Mesodermal cell (in vitro differentiated cells): ENCODE results near the gene RTKN2.
"Not testable (repeated sequence)": the region's sequence is repeated elsewhere in the genome, so short reads cannot be mapped to it uniquely, and the experiment has no call there.

Experiments used
- H3K27ac ChIP-seq: 2 replicates; pipeline ENCODE4 v1.7.0; 2013; ENCODE audit warnings: mild to moderate bottlenecking, low read depth, low read length, moderate library complexity; ENCODE audit not compliant: severe bottlenecking
- H3K36me3 ChIP-seq: 2 replicates; pipeline ENCODE4 v1.7.1; 2013; ENCODE audit warnings: mild to moderate bottlenecking, low read length, moderate library complexity; ENCODE audit not compliant: control insufficient read depth, insufficient read depth
- H3K4me1 ChIP-seq: one replicate; pipeline ENCODE4 v1.7.1; 2013; ENCODE audit warnings: mild to moderate bottlenecking, low read length; ENCODE audit not compliant: insufficient read depth, control insufficient read depth, poor library complexity, severe bottlenecking
- H3K4me3 ChIP-seq: 2 replicates; pipeline ENCODE4 v1.7.0; 2013; ENCODE audit warnings: low read length, control low read depth, mild to moderate bottlenecking; ENCODE audit not compliant: insufficient read depth, poor library complexity, severe bottlenecking; ENCODE audit errors: extremely low read depth
- H3K9me3 ChIP-seq: 2 replicates; pipeline ENCODE4 v1.7.1; 2013; ENCODE audit warnings: mild to moderate bottlenecking, low read length, moderate library complexity; ENCODE audit not compliant: control insufficient read depth
- WGBS, 2 experiments: methylation state at CpG; one replicate each; pipeline ENCODE4 v1.1.5; 2013; ENCODE audit warnings: missing lambda C conversion rate in 2 of 2; ENCODE audit not compliant: insufficient coverage in 2 of 2; 5-methylcytosine and 5-hydroxymethylcytosine counted together

The RTKN2 gene

GRCh38 chr10:62284221-62284620, 15.6 kb upstream of the RTKN2 start:
- no peak overlapping the region for H3K27ac ChIP-seq
- no peaks in the 10 kb centered on the region for H3K4me1 ChIP-seq
- no peaks in the 10 kb centered on the region for H3K9me3 ChIP-seq
- H3K36me3 ChIP-seq = no peaks in the 10 kb centered on the region
- H3K4me3 ChIP-seq = no peak overlapping the region

DNA sequence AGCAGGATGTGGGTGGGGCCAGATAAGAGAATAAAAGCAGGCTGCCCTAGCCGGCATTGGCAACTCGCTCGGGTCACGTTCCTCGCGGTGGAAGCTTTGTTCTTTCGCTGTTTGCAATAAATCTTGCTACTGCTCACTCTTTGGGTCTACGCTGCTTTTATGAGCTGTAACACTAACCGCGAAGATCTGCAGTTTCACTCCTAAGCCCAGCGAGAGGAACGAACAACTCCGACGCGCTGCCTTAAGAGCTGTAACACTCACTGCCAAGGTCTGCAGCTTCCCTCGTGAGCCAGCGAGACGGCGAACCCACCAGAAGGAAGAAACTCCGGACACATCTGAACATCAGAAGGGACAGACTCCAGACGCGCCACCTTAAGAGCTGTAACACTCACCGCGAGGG, 12.7 kb upstream of the RTKN2 start:
- H3K27ac ChIP-seq, H3K4me3 ChIP-seq, H3K36me3 ChIP-seq, H3K9me3 ChIP-seq, H3K4me1 ChIP-seq: not testable (repeated sequence)
- 92 to 97% methylated on average over 20 to 24 of the region's 24 CpGs for WGBS, 2 experiments

DNA sequence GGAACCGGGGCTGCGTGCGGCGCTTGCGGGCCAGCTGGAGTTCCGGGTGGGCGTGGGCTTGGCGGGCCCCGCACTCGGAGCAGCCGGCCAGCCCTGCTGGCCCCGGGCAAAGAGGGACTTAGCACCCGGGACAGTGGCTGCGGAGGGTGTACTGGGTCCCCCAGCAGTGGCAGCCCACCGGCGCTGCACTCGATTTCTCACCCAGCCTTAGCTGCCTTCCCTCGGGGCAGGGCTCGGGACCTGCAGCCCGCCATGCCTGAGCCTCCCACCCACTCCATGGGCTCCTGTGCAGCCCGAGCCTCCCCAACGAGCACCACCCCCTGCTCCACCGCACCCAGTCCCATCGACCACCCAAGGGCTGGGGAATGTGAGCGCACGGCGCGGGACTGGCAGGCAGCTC, 11.7 kb upstream of the RTKN2 start:
- not testable (repeated sequence) for H3K4me3 ChIP-seq, H3K4me1 ChIP-seq, H3K27ac ChIP-seq, H3K36me3 ChIP-seq, H3K9me3 ChIP-seq
- WGBS, 2 experiments = 93 to 96% methylated on average over 12 of the region's 28 CpGs

GRCh38 chr10:62278441-62278910, 9.8 kb upstream of the RTKN2 start:
- H3K27ac ChIP-seq = no peak overlapping the region

GRCh38 chr10:62277971-62278370, 9.3 kb upstream of the RTKN2 start:
- 90 to 93% methylated on average over 1 of the region's 1 CpG for WGBS, 2 experiments
- Histone ChIP-seq H3K4me3 (no peak overlapping the region), H3K4me1 (no peaks in the 10 kb centered on the region), H3K9me3 (no peaks in the 10 kb centered on the region), H3K36me3 (no peaks in the 10 kb centered on the region), H3K27ac (no peak overlapping the region)

More at GRCh38 chr10:62278441-62278910, 9.8 kb upstream of the RTKN2 start:
- Histone ChIP-seq H3K36me3 (no peaks in the 10 kb centered on the region), H3K9me3 (no peaks in the 10 kb centered on the region), H3K4me3 (no peak overlapping the region), H3K4me1 (no peaks in the 10 kb centered on the region)
- 100% methylated on average over 1 of the region's 2 CpGs; no CpG with 5 or more reads in 1 of the 2 experiments for WGBS, 2 experiments

- Histone ChIP-seq H3K4me3 (no peak overlapping the region), H3K4me1 (peaks cover 4% of the 10 kb centered on the region), H3K9me3 (no peaks in the 10 kb centered on the region), H3K36me3 (no peaks in the 10 kb centered on the region), H3K27ac (no peak overlapping the region)
- WGBS, 2 experiments = 91 to 100% methylated on average over 2 of the region's 4 CpGs
Measured at GRCh38 chr10:62270020-62270419, 1.4 kb upstream of the RTKN2 start.

- Histone ChIP-seq H3K4me3 (peak overlapping the region; percentile 97), H3K27ac (no peak overlapping the region), H3K9me3 (no peaks in the 10 kb centered on the region), H3K36me3 (no peaks in the 10 kb centered on the region), H3K4me1 (peaks cover 4% of the 10 kb centered on the region)
- WGBS, 2 experiments = 1 to 2% methylated on average over 15 to 16 of the region's 19 CpGs
Measured at GRCh38 chr10:62268027-62268398, 631 bp downstream of the RTKN2 start.

DNA sequence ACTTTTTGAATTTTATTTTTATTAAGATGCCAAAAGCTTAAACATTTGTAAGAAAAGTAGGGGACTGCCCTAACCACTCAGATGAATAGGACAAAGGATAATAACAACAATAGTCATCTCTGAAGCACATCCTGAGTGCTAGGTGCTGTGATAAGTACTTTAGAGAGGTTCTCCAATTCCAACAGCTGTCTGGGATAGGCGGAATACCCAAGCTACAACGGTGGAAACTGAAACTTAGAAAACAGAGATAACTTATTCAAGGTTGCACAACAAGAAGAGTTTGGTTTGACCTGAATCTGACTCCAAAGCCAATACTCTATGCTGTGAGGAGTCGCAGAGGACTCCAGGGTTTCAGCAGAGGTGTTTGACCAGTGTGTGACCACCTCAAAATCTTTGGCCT, 2.0 kb downstream of the RTKN2 start:
- H3K4me3 ChIP-seq = no peak overlapping the region
- no peaks in the 10 kb centered on the region for H3K36me3 ChIP-seq
- H3K9me3 ChIP-seq = no peaks in the 10 kb centered on the region
- H3K4me1 ChIP-seq = peaks cover 4% of the 10 kb centered on the region
- 90 to 100% methylated on average over 2 to 3 of the region's 3 CpGs for WGBS, 2 experiments
- H3K27ac ChIP-seq = no peak overlapping the region

DNA sequence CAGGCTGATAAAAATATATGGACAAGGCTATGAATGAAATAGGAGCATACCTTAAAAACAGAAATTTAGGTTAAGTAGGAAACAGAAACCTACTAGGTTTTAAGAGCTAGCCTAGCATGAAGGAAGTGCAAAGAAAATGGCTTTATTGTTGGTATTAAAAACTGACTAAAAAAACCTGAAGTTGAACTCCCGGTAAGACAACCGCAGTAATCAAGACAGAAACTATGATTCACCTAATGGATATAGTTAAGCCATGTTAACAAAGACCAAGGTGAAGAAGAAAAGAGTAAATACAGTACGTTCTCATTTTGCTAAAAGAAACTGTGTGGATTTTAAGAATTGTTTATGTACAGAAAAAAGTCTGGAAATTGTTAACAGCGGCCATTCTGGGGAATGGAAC, 2.5 kb downstream of the RTKN2 start:
- no peaks in the 10 kb centered on the region for H3K36me3 ChIP-seq
- H3K9me3 ChIP-seq = no peaks in the 10 kb centered on the region
- H3K27ac ChIP-seq = no peak overlapping the region
- no peak overlapping the region for H3K4me3 ChIP-seq
- H3K4me1 ChIP-seq = peaks cover 4% of the 10 kb centered on the region
- 75 to 92% methylated on average over 2 to 4 of the region's 4 CpGs for WGBS, 2 experiments

- Histone ChIP-seq H3K9me3 (no peaks in the 10 kb centered on the region), H3K4me3 (no peak overlapping the region), H3K36me3 (no peaks in the 10 kb centered on the region), H3K4me1 (peaks cover 4% of the 10 kb centered on the region), H3K27ac (no peak overlapping the region)
- WGBS, 2 experiments = no CpG with 5 or more reads among the region's 1 CpG
Measured at GRCh38 chr10:62264702-62265436, 3.8 kb downstream of the RTKN2 start.

GRCh38 chr10:62264126-62264525, 4.5 kb downstream of the RTKN2 start:
- H3K27ac ChIP-seq = no peak overlapping the region
- H3K9me3 ChIP-seq = no peaks in the 10 kb centered on the region
- peaks cover 4% of the 10 kb centered on the region for H3K4me1 ChIP-seq
- H3K36me3 ChIP-seq = peaks cover 7% of the 10 kb centered on the region
- H3K4me3 ChIP-seq = no peak overlapping the region
